ENCODE results near the gene COL4A2.
"Not testable (repeated sequence)": the region's sequence is repeated elsewhere in the genome, so short reads cannot be mapped to it uniquely, and the experiment has no call there.

The COL4A2 gene

GRCh38 chr13:110394371-110394841 is 87.3 kb downstream of the COL4A2 start:
- Histone ChIP-seq H3K36me3 (ENCODE audit: insufficient read depth, low read length) (peaks cover 3% of the 10 kb centered on the region), H3K4me1 (ENCODE audit: insufficient read depth, low read length) (peaks cover 7% of the 10 kb centered on the region), H3K27me3 (ENCODE audit: insufficient read depth, low read length) (no peaks in the 10 kb centered on the region), H3K4me3 (ENCODE audit: low read length) (no peak overlapping the region), H3K9me3 (ENCODE audit: low read length) (peaks cover 7% of the 10 kb centered on the region), H2AFZ (ENCODE audit: low read depth, low read length) (no peak overlapping the region)

GRCh38 chr13:110395616-110396015 is 88.5 kb downstream of the COL4A2 start:
- H3K4me3 ChIP-seq (ENCODE audit: low read length); H3K27me3 ChIP-seq (ENCODE audit: insufficient read depth, low read length); H3K9me3 ChIP-seq (ENCODE audit: low read length); H3K4me1 ChIP-seq (ENCODE audit: insufficient read depth, low read length); H2AFZ ChIP-seq (ENCODE audit: low read depth, low read length); H3K36me3 ChIP-seq (ENCODE audit: insufficient read depth, low read length): not testable (repeated sequence)

DNA sequence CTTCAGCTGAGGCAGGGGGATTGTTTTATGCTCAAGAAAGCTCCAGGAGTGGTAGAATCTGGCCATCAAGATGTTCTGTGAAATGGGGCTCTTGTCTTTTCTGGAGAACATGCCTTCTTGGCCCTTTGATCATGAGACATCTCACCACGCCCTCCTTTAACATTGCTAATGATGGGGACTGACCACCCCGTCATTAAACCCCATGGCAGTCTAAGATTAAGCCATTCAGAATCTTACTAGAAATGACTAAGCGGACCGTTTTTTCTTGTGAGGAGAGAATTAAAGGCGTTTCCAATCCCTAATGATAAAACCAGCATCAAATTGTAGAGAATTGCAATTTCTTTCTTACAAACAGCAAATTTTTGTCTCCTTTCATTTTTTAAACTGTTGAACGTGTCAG is 89.4 kb downstream of the COL4A2 start:
- H3K27me3 ChIP-seq (ENCODE audit: insufficient read depth, low read length), result no peaks in the 10 kb centered on the region
- peaks cover 5% of the 10 kb centered on the region for H3K9me3 ChIP-seq (ENCODE audit: low read length)
- no peak overlapping the region for H3K4me3 ChIP-seq (ENCODE audit: low read length)
- no peak overlapping the region for H2AFZ ChIP-seq (ENCODE audit: low read depth, low read length)
- H3K36me3 ChIP-seq (ENCODE audit: insufficient read depth, low read length), result peaks cover 3% of the 10 kb centered on the region
- no peaks in the 10 kb centered on the region for H3K4me1 ChIP-seq (ENCODE audit: insufficient read depth, low read length)

- Histone ChIP-seq H3K4me3 (ENCODE audit: low read length) (no peak overlapping the region), H3K4me1 (ENCODE audit: insufficient read depth, low read length) (no peaks in the 10 kb centered on the region), H3K9me3 (ENCODE audit: low read length) (peaks cover 2% of the 10 kb centered on the region), H3K27me3 (ENCODE audit: insufficient read depth, low read length) (no peaks in the 10 kb centered on the region), H2AFZ (ENCODE audit: low read depth, low read length) (no peak overlapping the region), H3K36me3 (ENCODE audit: insufficient read depth, low read length) (peaks cover 3% of the 10 kb centered on the region)
These were observed 89.9 kb downstream of the COL4A2 start for GRCh38 chr13:110396913-110397381.

DNA sequence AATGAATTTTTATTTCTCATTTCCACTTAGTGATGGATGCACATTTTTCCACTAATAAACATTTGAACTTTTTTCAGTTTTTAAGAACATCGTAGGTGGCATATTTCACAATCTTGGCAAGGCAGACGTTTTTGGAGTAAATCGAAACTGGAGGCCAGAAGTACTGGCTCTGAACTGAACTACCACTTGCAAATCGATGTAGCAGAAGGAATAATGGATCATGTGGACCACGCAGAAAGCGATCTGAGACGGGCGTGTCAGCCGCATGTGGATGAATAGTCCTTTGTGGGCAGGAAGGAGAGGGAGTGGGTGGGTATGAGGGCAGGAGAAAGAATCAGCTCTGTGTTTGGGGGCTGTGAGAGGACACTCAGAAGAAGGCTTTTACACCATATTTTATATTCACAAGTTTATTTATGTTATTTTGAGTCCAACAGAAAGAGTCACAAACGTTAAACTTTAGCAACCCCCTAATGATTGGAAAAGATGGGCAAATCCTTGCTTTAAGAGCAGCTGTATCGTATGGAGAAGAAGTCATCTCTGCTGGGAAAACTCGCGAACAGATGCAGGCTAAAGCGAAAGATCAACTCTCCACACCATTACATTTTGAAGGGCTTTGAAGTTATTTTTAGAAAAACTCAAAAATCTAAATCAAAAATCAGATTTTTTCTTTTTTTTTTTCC is 90.5 kb downstream of the COL4A2 start:
- H3K36me3 ChIP-seq (ENCODE audit: insufficient read depth, low read length), result peaks cover 3% of the 10 kb centered on the region
- H3K9me3 ChIP-seq (ENCODE audit: low read length), result peaks cover 2% of the 10 kb centered on the region
- no peak overlapping the region for H3K4me3 ChIP-seq (ENCODE audit: low read length)
- no peak overlapping the region for H2AFZ ChIP-seq (ENCODE audit: low read depth, low read length)
- no peaks in the 10 kb centered on the region for H3K4me1 ChIP-seq (ENCODE audit: insufficient read depth, low read length)
- no peaks in the 10 kb centered on the region for H3K27me3 ChIP-seq (ENCODE audit: insufficient read depth, low read length)

DNA sequence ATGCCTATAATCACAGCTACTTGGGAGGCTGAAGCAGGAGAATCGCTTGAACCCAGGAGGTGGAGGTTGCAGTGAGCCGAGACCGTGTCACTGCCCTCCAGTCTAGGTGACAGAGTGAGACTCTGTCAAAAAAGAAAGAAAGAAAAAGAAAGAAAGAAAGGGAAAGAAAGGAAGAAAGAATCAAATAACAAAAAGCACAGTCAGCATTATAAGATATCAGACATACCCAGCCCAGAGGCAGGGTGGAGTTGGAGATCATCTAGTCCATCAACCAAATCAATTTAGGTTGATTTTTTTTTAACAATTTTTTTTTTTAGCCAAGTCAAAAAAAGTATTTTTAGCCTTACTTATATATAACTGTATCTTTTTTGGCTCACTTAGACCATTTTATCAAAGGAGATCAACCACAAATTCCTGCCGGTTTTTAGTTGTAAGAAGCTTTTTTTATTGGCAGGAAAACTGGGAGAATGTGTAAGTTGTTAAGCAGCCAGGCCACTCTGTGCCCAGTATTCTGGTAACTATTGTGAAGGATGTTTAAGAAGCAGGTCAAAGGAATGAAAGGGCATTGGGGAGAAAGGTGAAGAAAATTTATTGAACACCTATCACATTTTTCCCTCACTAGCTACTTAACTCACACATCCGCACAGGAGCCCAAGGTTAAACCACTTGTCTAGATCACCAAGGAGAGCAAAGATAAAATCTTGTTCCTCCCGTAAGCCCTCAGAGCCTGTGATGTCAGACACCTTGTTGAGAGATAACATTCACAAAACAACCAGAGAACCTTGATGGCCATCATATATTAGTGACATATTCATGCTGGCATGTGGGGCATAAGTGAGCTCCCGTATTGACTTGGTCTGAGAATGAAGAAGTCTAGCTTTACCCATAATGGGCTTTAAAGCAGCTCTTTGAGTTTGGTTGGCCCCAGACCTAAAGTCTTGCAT is 91.8 kb downstream of the COL4A2 start:
- Histone ChIP-seq H3K4me3 (ENCODE audit: low read length) (no peak overlapping the region), H3K36me3 (ENCODE audit: insufficient read depth, low read length) (peaks cover 3% of the 10 kb centered on the region), H2AFZ (ENCODE audit: low read depth, low read length) (no peak overlapping the region), H3K27me3 (ENCODE audit: insufficient read depth, low read length) (no peaks in the 10 kb centered on the region), H3K4me1 (ENCODE audit: insufficient read depth, low read length) (no peaks in the 10 kb centered on the region), H3K9me3 (ENCODE audit: low read length) (no peaks in the 10 kb centered on the region)

DNA sequence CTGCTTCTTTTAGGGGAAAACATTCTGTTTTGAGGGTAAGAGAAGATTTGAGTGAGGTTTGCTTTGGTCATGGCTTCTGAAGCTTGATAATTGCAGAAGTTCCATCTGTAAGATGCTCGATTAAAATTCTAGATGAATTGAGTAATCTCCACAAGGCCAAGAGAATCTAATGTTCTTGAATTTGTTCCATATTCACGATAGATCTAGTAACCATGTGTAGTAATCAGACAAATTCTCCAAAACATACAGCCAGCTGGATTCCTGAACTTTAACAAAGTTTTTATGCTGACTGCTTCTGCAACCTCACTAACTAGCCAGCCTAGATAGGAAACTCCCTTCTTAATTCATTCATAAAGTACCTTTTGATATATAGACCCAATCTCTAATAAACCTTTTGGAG is 92.7 kb downstream of the COL4A2 start:
- no peaks in the 10 kb centered on the region for H3K9me3 ChIP-seq (ENCODE audit: low read length)
- H3K27me3 ChIP-seq (ENCODE audit: insufficient read depth, low read length), result no peaks in the 10 kb centered on the region
- H3K36me3 ChIP-seq (ENCODE audit: insufficient read depth, low read length), result peaks cover 3% of the 10 kb centered on the region
- no peaks in the 10 kb centered on the region for H3K4me1 ChIP-seq (ENCODE audit: insufficient read depth, low read length)
- H2AFZ ChIP-seq (ENCODE audit: low read depth, low read length), result no peak overlapping the region
- no peak overlapping the region for H3K4me3 ChIP-seq (ENCODE audit: low read length)

DNA sequence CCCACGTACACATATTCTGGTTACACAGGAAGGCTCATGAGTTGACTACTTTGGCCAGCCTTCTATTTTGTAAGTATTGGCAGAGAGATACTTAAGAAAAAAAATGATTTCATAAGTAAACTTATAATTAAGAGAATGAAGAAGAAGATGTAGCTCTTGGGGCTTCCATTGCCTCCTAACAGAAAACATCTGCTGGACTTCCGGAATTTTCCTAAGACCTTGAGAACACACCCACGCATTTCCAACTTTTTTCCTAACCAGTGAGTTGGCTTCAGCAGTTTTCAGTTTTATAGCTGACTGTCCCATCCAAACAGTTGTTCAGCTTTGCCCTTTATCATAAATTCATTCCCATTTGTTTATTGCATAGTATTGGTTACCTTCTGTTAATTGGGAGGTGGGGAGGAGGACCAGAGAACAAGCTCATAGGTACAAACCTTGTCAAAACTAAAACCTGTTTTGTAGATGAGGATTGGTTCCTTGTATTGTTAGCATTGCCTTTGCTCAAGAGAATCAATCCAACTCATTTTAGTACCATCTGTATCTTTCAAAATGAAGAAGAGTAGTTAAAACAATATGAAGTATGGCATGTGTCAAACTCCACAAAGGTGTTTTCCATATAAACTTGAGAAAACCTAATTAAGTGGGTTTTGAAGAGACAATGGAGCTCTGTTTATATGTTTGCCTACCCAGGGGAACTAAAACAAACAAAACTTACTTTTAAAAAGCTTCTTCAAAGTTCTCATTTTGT is 93.9 kb downstream of the COL4A2 start:
- Histone ChIP-seq H3K4me1 (ENCODE audit: insufficient read depth, low read length) (no peaks in the 10 kb centered on the region), H3K27me3 (ENCODE audit: insufficient read depth, low read length) (no peaks in the 10 kb centered on the region), H3K4me3 (ENCODE audit: low read length) (no peak overlapping the region), H3K9me3 (ENCODE audit: low read length) (no peaks in the 10 kb centered on the region), H3K36me3 (ENCODE audit: insufficient read depth, low read length) (peaks cover 3% of the 10 kb centered on the region), H2AFZ (ENCODE audit: low read depth, low read length) (no peak overlapping the region)

DNA sequence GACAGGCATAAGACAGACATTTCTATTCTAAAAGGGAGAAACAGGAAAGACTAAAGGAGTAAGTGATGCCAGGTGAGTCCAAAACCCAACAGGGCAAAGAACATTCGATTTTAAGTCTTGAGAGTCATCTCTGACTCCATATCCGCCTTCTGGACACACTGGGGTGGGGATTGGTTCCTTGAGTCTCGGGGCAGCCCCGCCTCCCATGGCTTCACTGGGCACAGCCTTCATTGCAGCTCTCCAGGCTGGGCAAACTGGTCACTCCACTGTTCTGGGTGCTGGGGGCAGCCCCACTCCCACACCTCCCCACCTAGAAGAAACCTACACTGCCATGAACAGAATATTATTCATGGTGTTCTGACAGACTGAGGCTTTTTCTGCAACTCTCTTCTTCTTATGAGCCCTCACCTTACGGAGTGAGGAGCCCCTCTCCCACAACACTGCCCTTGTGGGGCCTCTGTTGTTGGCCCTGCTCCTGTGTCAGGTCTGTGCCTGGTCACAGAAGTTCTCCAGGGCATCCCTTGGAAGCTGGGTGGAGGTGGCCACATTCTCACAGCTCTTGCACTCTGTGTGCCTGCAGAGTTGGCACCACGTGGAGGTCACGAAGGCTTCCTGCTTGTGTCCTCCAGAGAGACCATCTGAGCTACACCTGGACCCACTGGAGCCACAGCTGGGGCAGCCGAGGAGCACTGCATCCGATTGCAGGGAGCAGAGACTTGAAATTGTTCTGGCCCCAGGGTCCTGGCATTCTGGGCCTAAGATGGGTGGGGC is 95.4 kb downstream of the COL4A2 start:
- no peaks in the 10 kb centered on the region for H3K4me1 ChIP-seq (ENCODE audit: insufficient read depth, low read length)
- H3K36me3 ChIP-seq (ENCODE audit: insufficient read depth, low read length), result peaks cover 3% of the 10 kb centered on the region
- no peaks in the 10 kb centered on the region for H3K9me3 ChIP-seq (ENCODE audit: low read length)

GRCh38 chr13:110403315-110403714 is 96.2 kb downstream of the COL4A2 start:
- Histone ChIP-seq H2AFZ (ENCODE audit: low read depth, low read length) (no peak overlapping the region), H3K27me3 (ENCODE audit: insufficient read depth, low read length) (no peaks in the 10 kb centered on the region), H3K4me3 (ENCODE audit: low read length) (no peak overlapping the region), H3K4me1 (ENCODE audit: insufficient read depth, low read length) (no peaks in the 10 kb centered on the region), H3K36me3 (ENCODE audit: insufficient read depth, low read length) (no peaks in the 10 kb centered on the region), H3K9me3 (ENCODE audit: low read length) (peaks cover under 1% of the 10 kb centered on the region)

More for the DNA sequence above, 95.4 kb downstream of the COL4A2 start:
- no peak overlapping the region for H2AFZ ChIP-seq (ENCODE audit: low read depth, low read length)
- no peaks in the 10 kb centered on the region for H3K27me3 ChIP-seq (ENCODE audit: insufficient read depth, low read length)
- no peak overlapping the region for H3K4me3 ChIP-seq (ENCODE audit: low read length)

GRCh38 chr13:110403721-110404120 is 96.6 kb downstream of the COL4A2 start:
- Histone ChIP-seq H3K36me3 (ENCODE audit: insufficient read depth, low read length) (no peaks in the 10 kb centered on the region), H3K9me3 (ENCODE audit: low read length) (peaks cover 4% of the 10 kb centered on the region), H3K4me3 (ENCODE audit: low read length) (no peak overlapping the region), H3K27me3 (ENCODE audit: insufficient read depth, low read length) (no peaks in the 10 kb centered on the region), H2AFZ (ENCODE audit: low read depth, low read length) (no peak overlapping the region), H3K4me1 (ENCODE audit: insufficient read depth, low read length) (no peaks in the 10 kb centered on the region)

GRCh38 chr13:110404321-110404720 is 97.2 kb downstream of the COL4A2 start:
- Histone ChIP-seq H3K36me3 (ENCODE audit: insufficient read depth, low read length) (no peaks in the 10 kb centered on the region), H3K4me1 (ENCODE audit: insufficient read depth, low read length) (no peaks in the 10 kb centered on the region)

More at GRCh38 chr13:110404321-110404720, 97.2 kb downstream of the COL4A2 start:
- Histone ChIP-seq H3K27me3 (ENCODE audit: insufficient read depth, low read length) (no peaks in the 10 kb centered on the region), H2AFZ (ENCODE audit: low read depth, low read length) (no peak overlapping the region), H3K4me3 (ENCODE audit: low read length) (no peak overlapping the region), H3K9me3 (ENCODE audit: low read length) (peaks cover 4% of the 10 kb centered on the region)

Measured in neuron (in vitro differentiated cells).